H1 (cell line): ENCODE results near the gene PARD3. TPM values are rescaled to one million over a fixed set of nuclear protein-coding genes. Genes with fewer than 3 reads are reported as not detected.

Experiments
- CTCF ChIA-PET: fragments of 300-600 bp; sonication (Branson Sonifier 250); formaldehyde crosslinking; loops from one replicate; lab custom pipeline; 2021; ENCODE audit not compliant: partially characterized antibody; lab: Charles Lee
- POLR2A ChIA-PET: fragments of 300-600 bp; sonication (Branson Sonifier 250); formaldehyde crosslinking; loops from one replicate; lab custom pipeline; 2021; ENCODE audit warnings: inconsistent platforms; ENCODE audit not compliant: partially characterized antibody; lab: Charles Lee
- DNase-seq, 2 experiments: peaks; one replicate each; pipeline versions ENCODE4 v3.0.0 to v3.0.0-alpha.2; 2010 to 2022; ENCODE audit warnings: low spot score in 2 of 2, low read depth in 1 of 2, mixed read lengths in 1 of 2
- FAIRE-seq: peaks from 2 replicates; lab custom pipeline; 2011; peaks lifted over from hg19 to GRCh38; lab: Jason Lieb, UNC
- H2AFZ ChIP-seq: 2 replicates; pipeline ENCODE4 v1.8.1; 2012; ENCODE audit warnings: low read length, inconsistent platforms
- H2AK5ac ChIP-seq: 2 replicates; pipeline ENCODE4 v1.6.1; 2013; ENCODE audit warnings: low read depth, low read length
- H2BK120ac ChIP-seq: replicated peaks from 2 replicates; pipeline ENCODE3; 2013; ENCODE audit warnings: low read depth, low read length, inconsistent platforms
- H2BK12ac ChIP-seq: 2 replicates; pipeline ENCODE4 v1.6.1; 2013; ENCODE audit warnings: low read depth, low read length
- H2BK15ac ChIP-seq: 2 replicates; pipeline ENCODE4 v1.6.1; 2013; ENCODE audit warnings: low read length
- H2BK20ac ChIP-seq: 2 replicates; pipeline ENCODE4 v1.6.1; 2013; ENCODE audit warnings: low read length
- H2BK5ac ChIP-seq: 2 replicates; pipeline ENCODE4 v1.6.1; 2013; ENCODE audit warnings: low read depth, low read length
- H3K14ac ChIP-seq: 2 replicates; pipeline ENCODE4 v1.6.1; 2013; ENCODE audit warnings: inconsistent platforms; ENCODE audit not compliant: insufficient read length
- H3K18ac ChIP-seq: 2 replicates; pipeline ENCODE4 v1.6.1; 2013; ENCODE audit warnings: low read length; ENCODE audit errors: extremely low read depth
- H3K23ac ChIP-seq: 2 replicates; pipeline ENCODE4 v1.6.1; 2013; ENCODE audit warnings: inconsistent platforms; ENCODE audit not compliant: insufficient read length
- H3K23me2 ChIP-seq: 2 replicates; pipeline ENCODE4 v1.6.1; 2013; ENCODE audit warnings: low read depth, low read length
- H3K27ac ChIP-seq: 2 replicates; pipeline ENCODE4 v1.6.1; 2011; ENCODE audit warnings: low read depth, low read length, inconsistent platforms
- H3K27me3 ChIP-seq, 4 experiments: replicated peaks in 1 of 4; 1 replicate in 1 of 4; 2 replicates in 3 of 4; pipeline versions ENCODE4 v1.6.1 to v1.8.1; 2011 to 2013; ENCODE audit warnings: low read length in 3 of 4, mild to moderate bottlenecking in 3 of 4, inconsistent platforms in 2 of 4, mixed read lengths in 2 of 4, moderate library complexity in 1 of 4; ENCODE audit not compliant: control insufficient read depth in 3 of 4, insufficient read depth in 3 of 4; ENCODE audit errors: extremely low read depth in 1 of 4
- H3K36me3 ChIP-seq, 4 experiments: 2 replicates each; pipeline versions ENCODE4 v1.6.1 to v1.8.1; 2011 to 2013; ENCODE audit warnings: mild to moderate bottlenecking in 4 of 4, low read length in 3 of 4, moderate library complexity in 2 of 4, control low read depth in 1 of 4, inconsistent platforms in 1 of 4; ENCODE audit not compliant: insufficient read depth in 4 of 4, control insufficient read depth in 2 of 4
- H3K4ac ChIP-seq: replicated peaks from 2 replicates; pipeline ENCODE3; 2013; ENCODE audit warnings: low read length, low read depth, mixed read lengths, inconsistent platforms; ENCODE audit not compliant: insufficient read length
- H3K4me1 ChIP-seq, 4 experiments: replicated peaks in 1 of 4; 1 replicate in 1 of 4; 2 replicates in 3 of 4; pipeline versions ENCODE4 v1.6.1 to v1.8.1; 2011 to 2013; ENCODE audit warnings: low read length in 3 of 4, inconsistent platforms in 2 of 4, mixed read lengths in 1 of 4; ENCODE audit not compliant: insufficient read depth in 4 of 4, control insufficient read depth in 3 of 4
- H3K4me2 ChIP-seq, 2 experiments: 2 replicates each; pipeline versions ENCODE4 v1.6.1 to v1.8.1; 2011 to 2013; ENCODE audit warnings: low read depth in 2 of 2, low read length in 2 of 2, control low read depth in 1 of 2, inconsistent platforms in 1 of 2, mild to moderate bottlenecking in 1 of 2; ENCODE audit not compliant: insufficient read depth in 1 of 2
- H3K4me3 ChIP-seq, 4 experiments: fragments of 200-600, 300-600 bp in 1 of 4; sonication (generic), shearing (Covaris generic), sonication (Bioruptor Twin) in 1 of 4; 2 replicates each; pipeline versions ENCODE4 v1.5.1 to v1.8.1; 2011 to 2016; ENCODE audit warnings: low read length in 4 of 4, low read depth in 3 of 4, control low read depth in 2 of 4, inconsistent platforms in 2 of 4, mild to moderate bottlenecking in 2 of 4, mixed read lengths in 1 of 4, moderate library complexity in 1 of 4; ENCODE audit not compliant: insufficient read depth in 2 of 4; ENCODE audit errors: extremely low read depth in 1 of 4
- H3K56ac ChIP-seq: replicated peaks from 2 replicates; pipeline ENCODE3; 2013; ENCODE audit warnings: low read depth, mild to moderate bottlenecking, mixed read lengths, low read length, inconsistent platforms; ENCODE audit not compliant: insufficient read length
- H3K79me1 ChIP-seq: 2 replicates; pipeline ENCODE4 v1.6.1; 2013; ENCODE audit warnings: low read depth, low read length, control low read depth
- H3K79me2 ChIP-seq, 2 experiments: 2 replicates each; pipeline versions ENCODE4 v1.6.1 to v1.8.1; 2012 to 2013; ENCODE audit warnings: low read length in 2 of 2, mild to moderate bottlenecking in 2 of 2, inconsistent platforms in 1 of 2; ENCODE audit not compliant: insufficient read depth in 2 of 2, control insufficient read depth in 1 of 2
- H3K9ac ChIP-seq, 4 experiments: replicated peaks in 1 of 4; 1 replicate in 1 of 4; 2 replicates in 3 of 4; pipeline versions ENCODE4 v1.6.1 to v1.8.1; 2011 to 2013; ENCODE audit warnings: low read depth in 3 of 4, low read length in 3 of 4, control low read depth in 2 of 4, mild to moderate bottlenecking in 2 of 4, moderate library complexity in 2 of 4, inconsistent platforms in 1 of 4; ENCODE audit errors: extremely low read depth in 1 of 4
- H3K9me3 ChIP-seq, 2 experiments: 2 replicates each; pipeline versions ENCODE4 v1.6.1 to v1.8.1; 2012 to 2013; ENCODE audit warnings: mild to moderate bottlenecking in 2 of 2, moderate library complexity in 2 of 2, control low read depth in 1 of 2, inconsistent platforms in 1 of 2, low read depth in 1 of 2, low read length in 1 of 2, mixed read lengths in 1 of 2; ENCODE audit not compliant: insufficient read depth in 2 of 2
- H4K20me1 ChIP-seq, 2 experiments: replicated peaks in 1 of 2; 2 replicates each; pipeline versions ENCODE3 to v1.8.1; 2011 to 2013; ENCODE audit warnings: inconsistent platforms in 2 of 2, low read length in 2 of 2, mild to moderate bottlenecking in 1 of 2; ENCODE audit not compliant: insufficient read depth in 2 of 2, control insufficient read depth in 1 of 2
- H4K5ac ChIP-seq: 2 replicates; pipeline ENCODE4 v1.6.1; 2013; ENCODE audit warnings: low read length, low read depth, mixed read lengths, inconsistent platforms; ENCODE audit not compliant: insufficient read length
- H4K8ac ChIP-seq: 2 replicates; pipeline ENCODE4 v1.8.0; 2013; ENCODE audit warnings: mild to moderate bottlenecking, moderate library complexity, low read length, inconsistent platforms; ENCODE audit not compliant: insufficient read depth; ENCODE audit errors: extremely low read depth
- H4K91ac ChIP-seq: replicated peaks from 2 replicates; pipeline ENCODE3; 2013; ENCODE audit warnings: low read length, mixed read lengths, inconsistent platforms; ENCODE audit not compliant: insufficient read length
- CTCF ChIP-seq, 3 experiments: IDR thresholded peaks; 1 replicate in 2 of 3; 2 replicates in 1 of 3; pipeline versions ENCODE4 v1.5.1 to v1.6.1; 2011; ENCODE audit warnings: low read length in 3 of 3, mild to moderate bottlenecking in 3 of 3, inconsistent platforms in 2 of 3, low read depth in 1 of 3, moderate library complexity in 1 of 3; ENCODE audit not compliant: insufficient read depth in 1 of 3; ENCODE audit errors: control extremely low read depth in 1 of 3
- POLR2AphosphoS5 ChIP-seq: IDR thresholded peaks from 2 replicates; pipeline ENCODE4 v1.6.1; 2011; ENCODE audit warnings: low read depth, low read length
- WGBS, 2 experiments: shearing (Covaris generic) in 1 of 2; methylation state at CpG; one replicate each; pipeline versions ENCODE4 v1.1.6 to v1.1.7; 2013 to 2015; ENCODE audit warnings: low lambda C conversion rate in 2 of 2, mixed read lengths in 2 of 2, inconsistent platforms in 1 of 2, low coverage in 1 of 2, missing lambda C conversion rate in 1 of 2; ENCODE audit not compliant: insufficient replicate concordance in 2 of 2, insufficient coverage in 1 of 2, insufficient read length in 1 of 2; ENCODE audit errors: extremely low coverage in 1 of 2, missing lambda C conversion rate in 1 of 2; 5-methylcytosine and 5-hydroxymethylcytosine counted together
- polyA plus RNA-seq, 7 experiments: library from polyadenylated mRNA; depleted of rRNA in 3 of 7; stranded (reverse) in 5 of 7; unstranded in 2 of 7; fragments of >200 nt in 5 of 7; fragments of 200-250 nt in 2 of 7; gene quantifications; 1 replicate in 5 of 7; 2 replicates in 1 of 7; 4 replicates in 1 of 7; pipeline versions ENCODE4 v1.2.1 to v1.2.3, GENCODE V29; 2011 to 2013; ENCODE audit warnings: missing spikeins in 2 of 7, mixed read lengths in 2 of 7
- total RNA-seq: library from RNA; stranded (reverse); fragmentation: NEBNext Ultra II Directional; extraction: Animal tissue kit (Norgen Biotek cat#: 25700); gene quantifications from 2 replicates; pipeline ENCODE4 v1.2.1, GENCODE V29; 2021

Gene PARD3
- total and polyA plus RNA-seq, 2 of the 8 experiments (the other 6 are each of a cell fraction or from before 2014, with no cell fraction given), result 19.7 to 49.1 TPM

GRCh38 chr10:34762603-34763299 is 52.3 kb downstream of the PARD3 start:
- H3K4me1 ChIP-seq, result peaks cover 4 to 10% (median 7%) of the 10 kb centered on the region in 4 experiments; a peak in 6 of 7 replicates
- H2BK12ac ChIP-seq, result no peak overlapping the region
- no peaks in the 10 kb centered on the region for H3K9me3 ChIP-seq
- no peak overlapping the region for H3K18ac ChIP-seq
- H2AFZ ChIP-seq, result no peak overlapping the region
- H2BK120ac ChIP-seq, result no peak overlapping the region
- CTCF ChIA-PET, result interaction anchor here (0.8 to 6.1 kb wide), 12 partner anchors 10 to 80 kb away, joined by 3 to 31 read pairs (median 3); no protein-coding TSS in a partner anchor
- H3K27ac ChIP-seq, result no peak overlapping the region
- H3K4me3 ChIP-seq, result no peak overlapping the region
- 77% methylated on average over 5 of the region's 5 CpGs; no CpG with 5 or more reads in 1 of the 2 experiments for WGBS, 2 experiments
- no peak overlapping the region for H3K23ac ChIP-seq
- no peak for FAIRE-seq
- H3K4me2 ChIP-seq, result no peak overlapping the region
- H3K27me3 ChIP-seq, result no peaks in the 10 kb centered on the region
- DNase-seq, result no peak
- H2BK15ac ChIP-seq, result no peak overlapping the region
- no peak overlapping the region for H3K56ac ChIP-seq
- TF ChIP-seq POLR2AphosphoS5, result no peak
- peak in 1 of 3 experiments; percentile 2; a peak in 1 of 4 replicates for TF ChIP-seq CTCF (IDR thresholded peaks at IDR 0.05; ENCODE audit: control extremely low read depth in 1 of 3, insufficient read depth in 1 of 3, low read depth in 1 of 3, low read length in 3 of 3)
- H2BK20ac ChIP-seq, result no peak overlapping the region
- no peak overlapping the region for H4K5ac ChIP-seq
- POLR2A ChIA-PET, result interaction anchor here (1.2 kb wide), 1 partner anchor 12 kb away, joined by 3 read pairs; no protein-coding TSS in a partner anchor
- no peak overlapping the region for H3K9ac ChIP-seq
- no peak overlapping the region for H4K8ac ChIP-seq
- no peak overlapping the region for H3K14ac ChIP-seq
- peaks cover 4 to 96% of the 10 kb centered on the region in 2 experiments; a peak in 3 of 4 replicates for H3K79me2 ChIP-seq
- H3K79me1 ChIP-seq, result peaks cover 9% of the 10 kb centered on the region
- H4K20me1 ChIP-seq, result peaks cover 2 to 8% of the 10 kb centered on the region in 2 experiments
- no peaks in the 10 kb centered on the region for H3K36me3 ChIP-seq
- H3K4ac ChIP-seq, result no peak overlapping the region
- H3K23me2 ChIP-seq, result no peaks in the 10 kb centered on the region
- H2BK5ac ChIP-seq, result no peak overlapping the region
- no peak overlapping the region for H4K91ac ChIP-seq
- H2AK5ac ChIP-seq, result no peak overlapping the region
